ENCODE results near the gene PDE5A. TPM values are rescaled to one million over a fixed set of nuclear protein-coding genes. Genes with fewer than 3 reads are reported as not detected.
"Not testable (repeated sequence)": the region's sequence is repeated elsewhere in the genome, so short reads cannot be mapped to it uniquely, and the experiment has no call there.

Gene PDE5A
- total RNA-seq, 1 donor from 2014 or later: 8.3 TPM

DNA sequence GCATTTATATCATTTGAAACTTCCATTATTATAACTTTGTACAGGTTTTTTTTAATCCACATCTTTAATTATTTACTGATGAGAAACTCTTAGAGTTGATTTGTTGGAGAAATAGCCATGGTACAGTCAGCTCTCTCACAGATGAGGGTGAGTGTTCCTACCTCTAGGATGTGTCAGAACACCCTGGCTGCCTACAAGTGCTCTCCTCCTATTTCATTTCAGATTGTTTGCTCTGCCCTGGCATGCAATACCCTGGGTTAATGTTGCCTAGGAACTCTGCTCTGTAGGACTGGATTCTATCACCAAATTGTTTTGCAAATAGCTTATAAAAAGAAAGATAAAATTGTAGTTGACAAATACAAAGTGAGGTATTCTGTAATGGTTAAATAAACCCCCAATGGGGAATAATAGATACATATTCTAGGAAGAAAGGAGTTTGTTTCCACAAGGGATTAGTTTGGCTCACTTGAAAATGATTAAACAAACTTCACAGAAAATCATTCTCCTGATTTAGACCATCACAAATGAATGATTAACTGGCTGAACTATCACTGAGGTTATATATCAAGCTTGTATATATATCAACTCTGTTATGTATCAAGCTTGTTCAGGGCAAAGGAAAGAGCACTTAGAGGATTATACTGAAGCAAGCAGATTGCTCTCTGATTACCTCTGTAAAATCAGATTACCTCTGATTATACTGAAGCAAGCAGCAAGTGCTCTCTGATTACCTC lies 150.0 kb downstream of the PDE5A start:
- no peak for DNase-seq (ENCODE audit: low spot score)

DNA sequence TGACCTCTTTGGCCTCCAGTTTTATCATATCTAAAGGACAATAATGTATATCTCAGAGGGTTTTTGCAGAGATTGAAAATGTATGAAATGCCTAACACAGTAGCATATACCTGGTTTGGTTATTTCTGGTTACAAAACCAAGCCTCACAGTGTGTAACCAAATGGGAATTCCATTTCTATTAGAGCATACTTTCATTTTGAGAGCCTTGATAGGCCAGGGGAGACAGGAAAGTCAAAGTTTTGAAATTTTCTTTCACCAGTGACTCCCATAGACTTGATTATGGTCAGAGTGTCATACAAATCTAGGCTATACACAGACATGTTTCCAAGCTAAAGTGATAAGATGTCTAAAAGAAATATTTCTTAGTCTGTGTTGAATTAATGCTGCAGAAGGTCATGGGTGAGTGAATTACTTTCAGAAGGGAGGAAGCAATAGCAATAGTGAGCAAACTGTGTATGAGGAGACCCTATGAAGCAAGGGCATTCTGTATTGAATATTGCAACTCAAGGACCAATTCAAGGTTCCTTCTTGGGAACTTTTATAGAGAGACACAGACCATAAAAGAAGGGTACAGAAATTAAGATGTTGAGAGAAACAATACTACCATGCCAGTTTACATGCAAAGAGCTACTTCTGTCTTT lies 151.1 kb downstream of the PDE5A start:
- no peak for DNase-seq (ENCODE audit: low spot score)

DNA sequence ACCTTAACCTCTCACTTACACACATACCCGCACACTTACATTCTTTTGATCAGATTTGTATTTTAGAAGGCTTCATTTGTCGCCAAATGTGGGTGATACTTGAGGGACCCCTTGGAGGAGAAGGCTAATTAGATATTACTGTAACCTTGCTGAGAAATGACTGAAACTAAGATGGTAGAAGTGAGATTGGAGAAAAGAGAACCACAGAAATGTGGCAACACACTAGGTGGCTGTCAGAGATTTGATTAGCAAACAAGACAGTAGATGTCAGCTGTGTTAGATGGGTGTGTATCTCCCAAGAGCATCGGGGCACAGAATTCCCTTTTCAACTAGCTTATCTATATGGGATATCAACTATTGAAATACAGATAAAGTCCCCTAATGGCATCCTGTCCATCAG lies 157.3 kb downstream of the PDE5A start:
- no peak for DNase-seq (ENCODE audit: low spot score)

DNA sequence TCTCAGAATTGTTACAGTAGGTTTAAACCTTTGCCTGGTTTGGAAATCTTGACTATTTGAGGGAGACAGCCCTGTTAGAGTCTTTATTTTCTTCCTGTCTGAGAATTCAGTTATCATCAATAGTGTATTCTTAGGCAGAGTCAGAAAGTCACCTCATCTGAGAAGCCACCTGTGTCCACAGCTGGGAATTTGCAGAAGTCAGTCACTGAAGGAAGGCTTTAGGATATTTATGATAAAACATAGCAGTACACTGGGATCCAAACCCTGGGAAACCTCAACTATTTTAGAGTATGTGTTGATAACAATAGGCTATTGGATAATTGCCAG lies 157.9 kb downstream of the PDE5A start:
- DNase-seq (ENCODE audit: low spot score): not testable (repeated sequence)

DNA sequence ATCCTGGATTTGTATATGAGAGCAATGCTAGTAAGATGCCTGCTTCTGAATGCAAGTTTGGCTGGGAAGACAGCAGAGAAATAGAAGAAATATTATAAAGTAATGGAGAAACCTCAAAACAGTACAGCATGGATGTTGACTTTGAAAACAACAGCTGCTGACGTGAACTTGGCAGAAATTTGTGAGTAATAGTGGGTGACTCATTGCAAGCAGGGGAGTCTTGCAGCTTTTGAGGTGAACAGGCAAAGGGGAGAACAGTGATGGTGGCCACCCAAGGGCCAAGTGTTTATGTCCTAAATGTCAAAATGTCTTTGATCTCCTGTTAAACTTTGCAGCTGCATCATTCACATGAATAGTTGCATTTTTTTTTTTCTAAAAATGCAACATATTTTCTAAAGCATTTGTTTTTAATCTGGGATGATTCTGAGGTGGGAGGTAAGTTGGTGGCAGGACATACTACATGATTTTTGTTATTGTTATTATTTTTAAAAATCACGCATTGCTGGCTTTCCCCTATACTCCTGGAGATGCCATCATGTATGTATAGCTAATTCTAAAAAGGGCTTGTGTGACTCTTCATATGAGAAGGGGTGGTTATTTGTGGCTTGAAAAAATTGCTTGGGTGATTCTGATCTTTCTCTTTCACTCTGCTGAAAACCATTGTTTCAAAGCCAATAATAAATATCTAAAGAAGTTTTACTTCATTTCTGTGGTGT lies 158.4 kb downstream of the PDE5A start:
- not testable (repeated sequence) for DNase-seq (ENCODE audit: low spot score)

DNA sequence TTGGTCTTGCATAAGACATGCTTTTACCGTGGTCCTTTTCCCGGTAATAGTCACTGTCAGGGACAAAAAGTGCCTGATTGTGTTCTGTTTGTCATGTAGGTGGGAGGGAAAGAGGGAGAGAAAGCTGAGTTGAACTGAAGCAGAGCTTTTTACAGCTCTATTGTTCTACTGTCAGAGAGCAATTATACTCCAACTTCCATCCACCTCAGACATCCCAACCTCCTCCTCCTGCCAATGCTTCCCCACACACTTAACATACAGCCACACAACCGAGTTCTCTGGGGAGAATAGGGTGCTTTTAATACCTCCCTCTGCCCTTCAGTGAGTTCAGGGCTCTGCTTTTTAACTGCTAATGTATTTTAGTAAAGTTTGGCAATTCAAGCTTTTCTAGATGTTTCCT lies 159.6 kb downstream of the PDE5A start:
- DNase-seq (ENCODE audit: low spot score): not testable (repeated sequence)

DNA sequence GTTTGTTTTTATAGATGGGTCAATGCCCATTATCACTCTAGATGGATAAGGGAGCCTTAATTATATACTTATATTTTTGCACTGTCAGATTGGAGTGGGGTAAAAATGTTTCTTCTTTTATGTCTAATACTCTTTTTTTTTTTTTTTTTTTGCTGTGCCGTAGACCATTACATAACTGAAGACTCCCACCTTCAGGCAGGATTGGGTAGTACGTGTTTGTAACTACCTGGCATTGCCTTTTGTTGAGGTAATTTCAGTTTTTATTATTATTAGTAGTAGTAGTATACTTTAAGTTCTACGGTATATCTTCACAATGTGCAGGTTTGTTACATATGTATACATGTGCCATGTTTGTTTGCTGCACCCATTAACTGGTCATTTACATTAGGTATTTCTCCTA lies 165.9 kb downstream of the PDE5A start:
- not testable (repeated sequence) for DNase-seq (ENCODE audit: low spot score)

DNA sequence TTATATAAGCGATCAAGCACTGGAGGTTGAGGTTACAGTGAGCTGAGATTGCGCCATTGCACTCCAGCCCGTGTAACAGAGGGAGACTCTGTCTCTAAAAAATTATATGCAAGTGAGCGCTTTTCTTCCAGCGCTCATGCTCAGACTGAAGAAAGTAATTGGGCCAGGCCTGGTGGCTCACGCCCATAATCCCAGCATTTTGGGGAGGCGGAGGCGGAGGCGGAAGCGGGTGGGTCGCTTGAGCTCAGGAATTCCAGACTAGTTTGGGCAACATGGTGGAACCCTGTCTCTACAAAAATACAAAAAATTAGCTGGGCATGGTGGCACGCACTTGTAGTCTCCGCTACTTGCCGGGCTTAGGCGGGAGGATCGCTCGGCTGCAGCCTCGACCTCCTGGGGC lies 172.9 kb downstream of the PDE5A start:
- DNase-seq (ENCODE audit: low spot score): not testable (repeated sequence)

DNA sequence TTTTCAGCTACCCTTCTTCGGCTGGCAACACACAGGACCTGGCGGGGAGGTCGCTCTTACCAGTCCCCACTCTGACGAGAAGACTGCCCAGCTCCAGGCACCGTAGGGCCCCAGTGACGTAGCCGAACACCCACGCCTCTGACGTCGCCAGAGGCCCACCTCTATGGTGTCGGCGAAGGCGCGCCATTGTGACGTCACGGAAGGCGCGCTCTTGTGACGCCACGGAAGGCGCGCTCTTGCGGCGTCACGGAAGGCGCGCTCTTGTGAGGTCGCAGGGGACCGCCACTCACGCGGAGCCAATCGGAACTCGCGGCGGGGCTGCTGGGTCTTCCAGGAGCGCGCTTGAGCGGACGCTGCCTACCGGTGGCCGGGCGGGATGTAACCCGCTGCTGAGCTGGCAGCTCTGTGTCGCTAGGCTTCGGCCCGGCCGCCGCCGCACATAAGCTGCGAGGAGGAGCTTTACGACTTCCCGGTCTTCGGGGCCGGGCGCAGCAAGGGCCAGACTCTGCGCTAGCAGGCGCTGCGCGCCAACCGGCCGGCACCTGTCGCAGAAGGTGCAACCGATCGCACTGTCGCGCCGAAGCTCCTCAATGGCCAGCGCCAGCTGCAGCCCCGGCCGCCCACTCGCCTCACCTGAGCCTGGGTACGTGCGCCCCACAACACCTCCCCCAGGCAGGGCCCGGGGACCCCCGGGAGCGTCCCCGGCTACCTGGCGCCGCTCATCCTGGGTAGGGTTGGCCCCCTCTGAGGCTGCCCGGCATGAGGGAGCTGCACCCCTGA lies 173.9 kb downstream of the PDE5A start:
- DNase-seq (ENCODE audit: low spot score): peak; percentile 98

DNA sequence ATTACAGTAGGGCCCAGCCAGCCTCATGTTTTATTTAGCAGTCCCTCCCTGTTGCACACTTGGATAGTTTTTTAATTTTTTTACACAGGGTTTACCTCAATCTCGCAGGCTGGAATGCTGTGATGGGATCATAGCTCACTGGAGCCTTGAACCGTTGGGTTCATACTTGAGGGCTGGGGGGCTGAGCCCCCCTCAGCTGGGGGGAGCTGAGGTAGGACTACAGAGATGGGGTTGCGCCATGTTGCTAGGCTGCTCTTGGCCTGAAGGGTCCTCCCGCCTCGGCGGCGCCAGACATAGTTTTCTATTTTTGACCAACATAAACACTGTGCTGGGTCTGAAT lies 174.5 kb downstream of the PDE5A start:
- DNase-seq (ENCODE audit: low spot score): not testable (repeated sequence)

DNA sequence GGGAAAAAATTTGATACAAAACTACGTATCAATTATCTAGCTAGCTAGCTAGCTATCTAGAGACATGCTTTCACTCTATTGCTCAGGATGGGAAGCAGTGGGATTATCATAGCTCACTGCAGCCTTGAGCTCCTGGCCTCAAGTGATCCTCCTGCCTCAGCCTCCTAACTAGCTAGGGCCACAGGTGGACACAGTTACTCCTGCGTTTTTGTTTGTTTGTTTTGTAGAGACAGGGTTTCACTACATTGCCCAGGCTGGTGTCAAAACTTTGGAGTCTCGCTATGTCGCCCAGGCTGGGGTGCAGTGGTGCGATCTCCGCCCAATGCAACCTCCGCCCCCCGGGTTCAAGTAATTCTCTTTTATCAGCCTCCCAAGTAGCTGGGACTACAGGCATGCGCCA lies 175.3 kb downstream of the PDE5A start:
- not testable (repeated sequence) for DNase-seq (ENCODE audit: low spot score)

DNA sequence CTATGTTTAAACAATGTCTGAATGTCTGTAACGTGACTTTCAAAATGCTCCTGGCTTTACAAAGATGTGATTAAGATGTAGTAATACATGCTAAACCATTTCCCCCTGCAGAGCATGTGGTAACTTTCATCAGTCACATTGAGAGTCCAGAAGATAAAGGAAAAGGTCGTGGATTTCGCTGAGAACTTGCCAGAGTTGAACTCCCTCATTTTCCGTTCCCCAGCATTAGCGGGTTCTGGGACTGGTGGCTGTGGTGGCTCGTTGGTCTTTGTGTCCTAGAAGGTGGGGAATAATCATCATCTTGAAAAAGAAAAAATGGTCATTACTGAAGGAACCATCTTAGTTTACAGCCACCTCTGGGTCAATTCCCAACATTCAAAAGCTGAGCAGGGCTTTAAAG lies 178.8 kb downstream of the PDE5A start:
- DNase-seq (ENCODE audit: low spot score): not testable (repeated sequence)
